SK-N-MC (cell line): Measurements from ENCODE around the gene ZNF691.
"Not testable (repeated sequence)": the region's sequence is repeated elsewhere in the genome, so short reads cannot be mapped to it uniquely, and the experiment has no call there.

Experiments used
- DNase-seq: peaks from one replicate; pipeline ENCODE4 v3.0.0-alpha.2; 2011; ENCODE audit warnings: low read depth, low spot score
- H3K27ac ChIP-seq: fragments of 200-600 bp; sonication (generic); 2 replicates; pipeline ENCODE4 v1.5.1; 2016; ENCODE audit warnings: mixed run types
- H3K36me3 ChIP-seq: fragments of 200-600 bp; sonication (generic); 2 replicates; pipeline ENCODE4 v1.6.1; 2017; ENCODE audit warnings: antibody characterized with exemption, low read length, mixed read lengths; ENCODE audit not compliant: insufficient read depth
- H3K4me3 ChIP-seq: fragments of 200-600 bp; sonication (generic); 2 replicates; pipeline ENCODE4 v1.5.1; 2016
- H3K9ac ChIP-seq: fragments of 200-600 bp; sonication (generic); 2 replicates; pipeline ENCODE4 v1.8.0; 2017; ENCODE audit warnings: mixed run types, mixed read lengths; ENCODE audit not compliant: insufficient read length
- H3K9me3 ChIP-seq: fragments of 200-600 bp; sonication (generic); 2 replicates; pipeline ENCODE4 v1.6.1; 2017; ENCODE audit warnings: low read depth, mild to moderate bottlenecking, antibody characterized with exemption, low read length, moderate library complexity, mixed read lengths
- EZH2 ChIP-seq: fragments of 200-600 bp; sonication (generic); IDR thresholded peaks from one replicate; pipeline ENCODE4 v1.6.1; 2017; ENCODE audit warnings: antibody characterized with exemption
- FOXP2 ChIP-seq: optimal IDR thresholded peaks from 2 replicates; pipeline ENCODE3; 2011; ENCODE audit warnings: mild to moderate bottlenecking, moderate library complexity; ENCODE audit not compliant: insufficient read depth; ENCODE audit errors: extremely low read length, control extremely low read depth
- POLR2AphosphoS5 ChIP-seq: IDR thresholded peaks from 2 replicates; pipeline ENCODE4 v1.6.1; 2012; ENCODE audit warnings: mild to moderate bottlenecking, low read depth, low read length, borderline replicate concordance

Gene ZNF691

DNA sequence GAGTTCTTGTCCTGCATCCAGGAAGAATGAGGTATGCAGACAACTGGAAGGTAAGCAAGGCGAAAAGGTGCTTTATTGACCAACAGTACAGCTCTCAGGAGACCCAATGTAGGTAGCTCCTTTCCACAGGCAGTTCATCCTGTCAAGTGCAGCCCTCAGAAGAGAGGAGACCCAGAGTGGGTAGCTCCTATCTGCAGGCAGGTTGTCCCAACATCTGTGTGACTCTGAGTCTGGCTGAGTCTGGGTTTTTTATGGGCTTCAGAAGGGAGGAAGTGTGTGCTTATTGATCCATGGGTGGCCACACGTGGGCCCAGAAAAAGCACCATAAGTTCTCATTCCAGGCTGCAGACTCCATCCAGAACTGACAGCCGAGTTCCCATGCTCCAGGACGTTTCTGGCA lies 34.0 kb downstream of the ZNF691 start:
- no peaks in the 10 kb centered on the region for H3K9me3 ChIP-seq
- H3K9ac ChIP-seq = no peak overlapping the region
- no peak for DNase-seq
- H3K36me3 ChIP-seq = no peaks in the 10 kb centered on the region
- TF ChIP-seq EZH2 = no peak
- no peak for TF ChIP-seq FOXP2
- TF ChIP-seq POLR2AphosphoS5 = no peak
- no peak overlapping the region for H3K27ac ChIP-seq
- H3K4me3 ChIP-seq = no peak overlapping the region

DNA sequence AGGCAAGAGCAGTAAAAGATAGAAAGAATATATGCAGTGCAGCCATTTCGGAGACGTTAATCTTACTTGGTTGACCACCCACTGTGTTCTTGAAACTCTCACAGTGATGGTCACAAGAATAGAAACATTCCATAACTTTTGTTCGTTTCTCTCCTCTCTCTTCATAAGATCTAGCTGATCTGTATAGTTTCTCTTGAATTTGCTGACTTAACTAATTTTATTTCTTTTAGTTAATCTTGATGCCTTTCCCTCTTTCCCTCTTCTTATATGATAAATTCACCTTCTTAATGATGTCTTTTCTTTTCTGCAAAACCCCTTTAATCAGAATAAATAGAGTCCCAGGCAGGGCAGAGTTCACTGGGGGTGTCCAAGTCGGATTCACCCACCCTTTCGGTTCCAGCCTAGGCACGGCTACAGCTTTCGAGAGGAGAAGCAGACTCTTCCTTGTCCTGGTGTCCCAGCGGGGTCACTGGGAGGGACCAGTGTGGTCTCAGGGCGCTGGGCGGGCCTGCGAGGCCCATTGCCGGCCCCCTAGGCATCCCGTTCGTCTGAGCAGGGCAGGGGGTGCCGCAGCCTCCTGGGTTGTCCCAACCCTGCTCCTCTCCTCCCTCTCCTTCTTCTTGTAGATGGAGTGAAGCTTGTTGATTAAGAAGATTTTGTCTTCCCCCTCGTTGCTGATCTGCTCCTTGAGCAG lies 39.8 kb downstream of the ZNF691 start:
- H3K27ac ChIP-seq = no peak overlapping the region
- no peaks in the 10 kb centered on the region for H3K36me3 ChIP-seq
- H3K9me3 ChIP-seq = no peaks in the 10 kb centered on the region
- no peak overlapping the region for H3K9ac ChIP-seq
- DNase-seq = no peak
- TF ChIP-seq POLR2AphosphoS5 (no peak), EZH2 (no peak), FOXP2 (no peak)
- no peak overlapping the region for H3K4me3 ChIP-seq

DNA sequence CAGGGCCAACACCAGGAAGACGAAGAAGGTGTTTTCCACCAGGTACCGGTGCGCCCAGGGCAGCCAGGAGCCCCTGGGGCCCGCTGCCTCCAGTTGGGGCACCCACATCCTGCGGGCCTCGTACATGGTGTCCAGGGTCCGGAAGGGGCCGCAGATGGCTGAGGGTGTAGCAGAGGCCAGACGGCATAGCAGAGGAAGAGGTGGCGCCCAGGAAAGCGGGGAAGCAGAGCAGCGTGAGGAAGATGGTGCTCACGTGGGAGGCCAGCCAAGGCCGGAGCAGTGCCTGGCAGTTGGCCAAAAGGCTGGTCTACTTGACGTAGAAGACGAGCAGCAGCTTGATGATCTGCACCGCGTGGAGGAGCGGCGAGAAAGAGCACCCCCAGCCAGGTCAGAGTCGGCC lies 40.4 kb downstream of the ZNF691 start:
- Histone ChIP-seq H3K4me3 (no peak overlapping the region), H3K9me3 (no peaks in the 10 kb centered on the region), H3K9ac (no peak overlapping the region), H3K27ac (no peak overlapping the region), H3K36me3 (no peaks in the 10 kb centered on the region)
- TF ChIP-seq FOXP2 = no peak
- TF ChIP-seq POLR2AphosphoS5 = no peak
- no peak for TF ChIP-seq EZH2
- no peak for DNase-seq

DNA sequence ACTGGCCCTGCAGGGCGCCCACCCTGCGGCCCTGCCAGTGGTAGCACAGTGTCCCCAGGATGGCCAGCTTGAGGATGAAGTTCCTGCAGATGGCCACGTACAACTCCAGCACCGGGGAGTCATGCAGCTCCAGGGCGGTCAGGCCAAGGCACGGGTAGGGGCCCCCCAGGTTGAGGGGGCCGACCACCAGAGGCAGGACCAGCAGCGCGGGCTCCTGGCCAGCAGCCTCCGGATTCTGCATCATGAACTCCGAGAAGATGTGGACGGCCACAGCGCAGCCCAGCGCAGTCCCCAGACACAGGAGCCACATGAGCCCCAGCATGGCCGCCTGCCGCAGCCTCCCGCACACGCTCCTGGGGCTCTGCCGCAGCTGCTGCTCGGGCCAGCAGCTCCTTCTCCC lies 41.0 kb downstream of the ZNF691 start:
- Histone ChIP-seq H3K9ac (no peak overlapping the region), H3K4me3 (no peak overlapping the region)
- no peak for TF ChIP-seq POLR2AphosphoS5
- no peak for TF ChIP-seq FOXP2
- TF ChIP-seq EZH2 = no peak

DNA sequence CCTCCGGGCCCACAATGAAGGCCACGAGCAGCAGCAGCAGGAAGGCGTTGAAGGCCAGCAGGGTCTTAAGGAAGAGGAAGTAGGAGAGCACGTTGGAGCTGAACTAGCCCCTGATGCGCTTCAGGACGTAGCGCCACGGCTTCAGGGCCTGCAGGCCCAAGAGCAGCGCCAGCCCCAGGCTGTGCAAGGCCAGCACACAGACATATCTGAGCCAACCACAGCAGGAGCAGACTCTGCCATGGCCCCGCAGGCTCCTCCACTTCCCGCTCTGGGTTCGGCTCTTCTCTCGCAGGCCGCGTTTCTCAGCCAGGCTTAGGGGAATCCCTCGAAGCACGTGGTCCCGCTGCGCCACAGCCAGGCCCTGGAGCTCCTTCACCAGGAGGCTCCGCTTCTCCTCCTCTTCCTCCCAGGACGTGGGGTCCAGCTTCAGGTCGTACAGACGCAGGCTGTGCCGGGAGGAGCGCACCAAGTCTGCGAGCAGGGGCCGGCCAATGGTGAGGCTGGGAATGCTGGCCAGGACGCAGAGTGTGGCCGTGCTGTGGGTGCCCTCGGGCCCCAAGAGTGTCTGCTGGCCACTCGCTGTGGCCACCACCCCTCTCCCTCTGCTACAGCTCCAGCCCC lies 41.7 kb downstream of the ZNF691 start:
- no peak overlapping the region for H3K9ac ChIP-seq
- no peak overlapping the region for H3K27ac ChIP-seq
- no peak for TF ChIP-seq FOXP2
- no peak overlapping the region for H3K4me3 ChIP-seq
- H3K9me3 ChIP-seq = no peaks in the 10 kb centered on the region
- DNase-seq = no peak
- H3K36me3 ChIP-seq = no peaks in the 10 kb centered on the region

More for the DNA sequence above, 41.0 kb downstream of the ZNF691 start:
- Histone ChIP-seq H3K36me3 (no peaks in the 10 kb centered on the region), H3K9me3 (no peaks in the 10 kb centered on the region), H3K27ac (no peak overlapping the region)
- DNase-seq = no peak

DNA sequence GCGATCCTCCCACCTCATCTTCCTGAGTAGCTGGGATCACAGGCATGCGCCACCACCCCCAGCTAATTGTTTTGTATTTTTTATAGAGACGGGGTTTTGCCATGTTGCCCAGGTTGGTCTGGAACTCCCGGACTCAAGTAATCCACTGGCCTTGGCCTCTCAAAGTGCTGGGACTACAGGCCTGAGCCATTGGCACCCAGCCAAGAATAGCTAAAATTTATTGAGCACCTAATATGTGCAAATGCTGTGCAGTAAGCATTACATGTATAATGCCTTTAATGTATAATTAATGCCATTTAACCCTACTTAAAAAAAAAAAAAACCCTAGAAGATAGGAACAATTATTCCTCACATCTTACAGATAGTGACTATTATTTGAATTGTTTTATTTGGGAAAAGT lies 42.9 kb downstream of the ZNF691 start:
- no peak overlapping the region for H3K9ac ChIP-seq
- DNase-seq = no peak
- no peaks in the 10 kb centered on the region for H3K9me3 ChIP-seq
- no peaks in the 10 kb centered on the region for H3K36me3 ChIP-seq
- no peak overlapping the region for H3K4me3 ChIP-seq
- no peak for TF ChIP-seq POLR2AphosphoS5
- no peak for TF ChIP-seq EZH2
- TF ChIP-seq FOXP2 = no peak
- no peak overlapping the region for H3K27ac ChIP-seq

DNA sequence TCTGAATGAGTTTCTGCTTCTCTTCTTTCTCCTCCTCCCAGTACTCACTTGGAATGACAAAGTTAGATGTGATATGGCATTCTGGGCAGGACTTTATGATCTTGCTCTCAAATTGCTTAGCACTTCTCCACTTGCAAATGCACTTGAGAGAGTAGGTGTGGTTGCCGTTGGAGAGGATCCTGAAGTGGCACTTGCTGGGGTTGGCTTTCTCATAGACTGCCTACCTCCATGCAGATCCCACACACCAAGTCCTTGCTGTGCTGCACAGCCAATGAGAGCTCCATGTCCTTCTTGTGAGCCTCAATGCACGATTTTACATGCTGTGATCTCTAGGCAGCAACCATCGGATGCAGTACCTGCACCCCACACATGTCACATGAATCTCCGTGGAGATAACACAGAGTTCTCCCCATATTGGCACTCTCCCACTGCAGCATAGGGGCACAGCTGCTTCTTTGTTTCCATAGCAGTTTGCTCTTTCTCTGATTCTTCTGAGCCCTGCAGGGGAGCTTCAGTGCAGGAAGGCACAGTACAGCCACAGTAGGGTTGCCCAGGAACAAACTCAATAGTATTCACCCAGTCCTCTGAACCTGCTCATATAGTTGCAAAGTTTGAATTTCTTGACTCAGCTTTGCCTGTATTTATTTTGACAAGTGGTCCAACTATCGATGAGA lies 45.2 kb downstream of the ZNF691 start:
- H3K36me3 ChIP-seq = no peaks in the 10 kb centered on the region
- H3K9ac ChIP-seq = no peak overlapping the region
- DNase-seq = no peak

DNA sequence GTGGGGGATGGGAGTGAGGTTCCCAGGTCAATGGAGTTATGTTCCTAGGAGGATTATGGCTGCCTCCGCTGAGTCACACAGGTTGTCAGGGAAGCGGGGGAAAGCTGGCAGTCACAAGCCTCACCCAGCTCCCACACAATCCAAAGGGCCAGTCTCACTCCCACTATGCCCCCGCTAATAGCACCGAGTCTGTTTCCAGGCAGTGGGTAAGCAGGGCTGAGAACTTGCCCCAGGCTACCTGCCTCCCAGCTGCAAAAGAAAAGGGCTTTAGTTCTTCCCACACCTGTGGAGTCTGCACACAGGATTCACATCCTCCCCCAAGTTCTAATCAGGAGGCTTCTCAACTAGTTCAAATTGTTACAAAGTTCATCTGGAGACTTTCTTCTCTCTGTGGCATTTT lies 53.5 kb downstream of the ZNF691 start:
- H3K4me3 ChIP-seq, H3K36me3 ChIP-seq, DNase-seq, H3K9me3 ChIP-seq, H3K9ac ChIP-seq, H3K27ac ChIP-seq: not testable (repeated sequence)

More for the DNA sequence above, 45.2 kb downstream of the ZNF691 start:
- no peak overlapping the region for H3K4me3 ChIP-seq
- no peaks in the 10 kb centered on the region for H3K9me3 ChIP-seq
- no peak for TF ChIP-seq FOXP2
- no peak for TF ChIP-seq EZH2
- no peak overlapping the region for H3K27ac ChIP-seq
